Keratinocyte (primary cell): Measurements from ENCODE around the gene UBE2F. TPM values are rescaled to one million over a fixed set of nuclear protein-coding genes. Genes with fewer than 3 reads are reported as not detected.

ENCODE experiments used
- DNase-seq: peaks from one replicate; pipeline ENCODE4 v3.0.0-alpha.2; 2011; ENCODE audit warnings: low read depth, missing footprints, low spot score
- FAIRE-seq: peaks from 2 replicates; lab custom pipeline; 2011; peaks lifted over from hg19 to GRCh38; lab: Jason Lieb, UNC
- H2AFZ ChIP-seq: 2 replicates; pipeline ENCODE4 v1.6.0; 2012; ENCODE audit warnings: low read length, control low read depth, inconsistent platforms; ENCODE audit not compliant: control insufficient read depth
- H3K27ac ChIP-seq: 2 replicates; pipeline ENCODE4 v1.5.1; 2011; ENCODE audit warnings: low read length; ENCODE audit not compliant: control insufficient read depth, insufficient read depth
- H3K27me3 ChIP-seq: 3 replicates; pipeline ENCODE4 v1.6.0; 2011; ENCODE audit warnings: low read length; ENCODE audit not compliant: control insufficient read depth, insufficient read depth; ENCODE audit errors: extremely low read depth
- H3K36me3 ChIP-seq, 2 experiments: 2 replicates in 1 of 2; 3 replicates in 1 of 2; pipeline ENCODE4 v1.5.1; 2011; ENCODE audit warnings: low read length in 2 of 2, mild to moderate bottlenecking in 1 of 2; ENCODE audit not compliant: control insufficient read depth in 2 of 2, insufficient read depth in 2 of 2; ENCODE audit errors: extremely low read depth in 1 of 2
- H3K4me1 ChIP-seq: 3 replicates; pipeline ENCODE4 v1.5.1; 2011; ENCODE audit warnings: low read length; ENCODE audit not compliant: control insufficient read depth, insufficient read depth; ENCODE audit errors: extremely low read depth
- H3K4me2 ChIP-seq: 3 replicates; pipeline ENCODE4 v1.6.0; 2011; ENCODE audit warnings: low read depth, low read length; ENCODE audit not compliant: control insufficient read depth, insufficient read depth; ENCODE audit errors: extremely low read depth
- H3K4me3 ChIP-seq, 3 experiments: fragments of 200-600 bp in 1 of 3; sonication (generic) in 1 of 3; 2 replicates in 2 of 3; 3 replicates in 1 of 3; pipeline ENCODE4 v1.5.1; 2011 to 2016; ENCODE audit warnings: low read length in 3 of 3, mild to moderate bottlenecking in 3 of 3, control low read depth in 2 of 3, inconsistent platforms in 1 of 3, low read depth in 1 of 3, mixed read lengths in 1 of 3, mixed run types in 1 of 3, moderate library complexity in 1 of 3; ENCODE audit not compliant: control insufficient read depth in 2 of 3, insufficient read depth in 2 of 3; ENCODE audit errors: extremely low read depth in 1 of 3
- H3K79me2 ChIP-seq: 2 replicates; pipeline ENCODE4 v1.6.0; 2012; ENCODE audit warnings: low read length; ENCODE audit not compliant: control insufficient read depth, insufficient read depth
- H3K9ac ChIP-seq: 3 replicates; pipeline ENCODE4 v1.6.0; 2011; ENCODE audit warnings: low read length; ENCODE audit not compliant: control insufficient read depth, insufficient read depth; ENCODE audit errors: extremely low read depth
- H3K9me1 ChIP-seq: 3 replicates; pipeline ENCODE4 v1.6.0; 2011; ENCODE audit warnings: low read length; ENCODE audit not compliant: control insufficient read depth, insufficient read depth; ENCODE audit errors: extremely low read depth
- H3K9me3 ChIP-seq: 2 replicates; pipeline ENCODE4 v1.5.1; 2012; ENCODE audit warnings: low read depth, low read length; ENCODE audit not compliant: control insufficient read depth
- H4K20me1 ChIP-seq: 3 replicates; pipeline ENCODE4 v1.6.0; 2011; ENCODE audit warnings: low read length; ENCODE audit not compliant: control insufficient read depth, insufficient read depth; ENCODE audit errors: extremely low read depth
- CTCF ChIP-seq, 3 experiments: IDR thresholded peaks in 1 of 3; conservative IDR thresholded peaks in 1 of 3; optimal IDR thresholded peaks in 1 of 3; 2 replicates in 2 of 3; 3 replicates in 1 of 3; pipeline versions ENCODE3 to v1.5.1; 2011; ENCODE audit warnings: low read length in 3 of 3, mild to moderate bottlenecking in 3 of 3, moderate library complexity in 2 of 3, control low read depth in 1 of 3, inconsistent platforms in 1 of 3; ENCODE audit not compliant: insufficient read depth in 2 of 3; ENCODE audit errors: extremely low read depth in 1 of 3
- EZH2 ChIP-seq: IDR thresholded peaks from one replicate; pipeline ENCODE4 v1.6.1; 2012; ENCODE audit warnings: inconsistent platforms, mild to moderate bottlenecking, low read length, moderate library complexity
- dilution Hi-C: fragments of 300-500 bp; cut with MboI; formaldehyde crosslinking; loops from one replicate; pipeline ENCODE4 v1.7.0; 2020; ENCODE audit warnings: low sequenced_read_pairs; ENCODE audit not compliant: extremely low pct_ligation_motif_present
- polyA plus RNA-seq, 5 experiments: library from polyadenylated mRNA; depleted of rRNA in 3 of 5; stranded (reverse) in 3 of 5; stranded (forward) in 1 of 5; unstranded in 1 of 5; fragments of >200 nt; gene quantifications; 1 replicate in 1 of 5; 2 replicates in 3 of 5; 3 replicates in 1 of 5; pipeline versions ENCODE4 v1.2.1 to v1.2.3, GENCODE V29; 2011 to 2012; ENCODE audit warnings: missing spikeins in 2 of 5, low read depth in 1 of 5, low replicate concordance in 1 of 5

The UBE2F gene
- polyA plus RNA-seq, 1 donor (not counting 4 experiments of a cell fraction or from before 2014, with no cell fraction given) = 95.6 TPM

- dilution Hi-C loops = no loop called here
- no peaks in the 10 kb centered on the region for H3K9me3 ChIP-seq
- no peak for TF ChIP-seq EZH2
Measured at GRCh38 chr2:238023608-238024007, 56.8 kb downstream of the UBE2F start.

GRCh38 chr2:238024986-238025385, 58.2 kb downstream of the UBE2F start:
- H3K9me3 ChIP-seq = no peaks in the 10 kb centered on the region
- H2AFZ ChIP-seq = no peak overlapping the region
- no peaks in the 10 kb centered on the region for H3K27me3 ChIP-seq
- H3K36me3 ChIP-seq = peaks cover 13% of the 10 kb centered on the region in 2 experiments
- peaks cover 3% of the 10 kb centered on the region for H3K9me1 ChIP-seq
- peak; percentile 64 for DNase-seq
- H3K79me2 ChIP-seq = no peaks in the 10 kb centered on the region
- no peak overlapping the region for H3K4me3 ChIP-seq
- TF ChIP-seq CTCF (optimal IDR thresholded peaks at IDR 0.05 in 1 of 3, IDR thresholded peaks at IDR 0.05 in 1 of 3, conservative IDR thresholded peaks at IDR 0.05 in 1 of 3; ENCODE audit: extremely low read depth in 1 of 3, insufficient read depth in 2 of 3, low read length in 3 of 3) (peak in 2 of 3 experiments; percentile 17 to 20), EZH2 (no peak)
- no peaks in the 10 kb centered on the region for H4K20me1 ChIP-seq
- H3K4me1 ChIP-seq = peaks cover 25% of the 10 kb centered on the region
- FAIRE-seq = peak; percentile 100
- dilution Hi-C loops = no loop called here
- peak overlapping the region; percentile 39 for H3K27ac ChIP-seq
- H3K9ac ChIP-seq = no peak overlapping the region
- H3K4me2 ChIP-seq = no peak overlapping the region

More at GRCh38 chr2:238023608-238024007, 56.8 kb downstream of the UBE2F start:
- Histone ChIP-seq H3K4me3 (no peak overlapping the region), H4K20me1 (no peaks in the 10 kb centered on the region), H3K4me1 (peaks cover 28% of the 10 kb centered on the region), H3K4me2 (no peak overlapping the region), H3K27me3 (no peaks in the 10 kb centered on the region), H3K27ac (no peak overlapping the region), H3K79me2 (no peaks in the 10 kb centered on the region), H2AFZ (no peak overlapping the region), H3K36me3 (peaks cover 13% of the 10 kb centered on the region in 2 experiments), H3K9me1 (peaks cover 3% of the 10 kb centered on the region), H3K9ac (no peak overlapping the region)
- FAIRE-seq = no peak
- DNase-seq = no peak
